Epidermal melanocyte (primary cell): ENCODE measurements around the gene SH2D2A.

Experiments used
- DNase-seq: peaks from one replicate; pipeline ENCODE4 v3.0.0; 2011; ENCODE audit warnings: low spot score; ENCODE audit not compliant: insufficient read length

The SH2D2A gene

GRCh38 chr1:156803086-156803851 is 13.4 kb downstream of the SH2D2A start:
- no peak for DNase-seq

GRCh38 chr1:156802421-156802935 is 14.2 kb downstream of the SH2D2A start:
- no peak for DNase-seq

- DNase-seq, result no peak
These were observed 15.1 kb downstream of the SH2D2A start for GRCh38 chr1:156801409-156802121.

GRCh38 chr1:156797212-156797871 is 19.3 kb downstream of the SH2D2A start:
- DNase-seq, result peak; percentile 50

- DNase-seq, result no peak
These were observed 20.1 kb downstream of the SH2D2A start for GRCh38 chr1:156796340-156797097.

GRCh38 chr1:156795787-156796186 is 20.9 kb downstream of the SH2D2A start:
- DNase-seq, result no peak

GRCh38 chr1:156795374-156795733 is 21.3 kb downstream of the SH2D2A start:
- no peak for DNase-seq

GRCh38 chr1:156794506-156795373 is 21.9 kb downstream of the SH2D2A start:
- DNase-seq, result no peak

- no peak for DNase-seq
These were observed 26.9 kb downstream of the SH2D2A start for GRCh38 chr1:156789621-156790318.

GRCh38 chr1:156788136-156788535 is 28.5 kb downstream of the SH2D2A start:
- DNase-seq, result no peak

- no peak for DNase-seq
These were observed 30.0 kb downstream of the SH2D2A start for GRCh38 chr1:156786640-156787039.

- DNase-seq, result no peak
These were observed 31.2 kb downstream of the SH2D2A start for GRCh38 chr1:156785458-156785857.

- DNase-seq, result no peak
These were observed 35.0 kb downstream of the SH2D2A start for GRCh38 chr1:156781585-156782186.

- no peak for DNase-seq
These were observed 39.1 kb downstream of the SH2D2A start for GRCh38 chr1:156777573-156777972.

- no peak for DNase-seq
These were observed 39.7 kb downstream of the SH2D2A start for GRCh38 chr1:156776942-156777341.

GRCh38 chr1:156775799-156776198 is 40.8 kb downstream of the SH2D2A start:
- no peak for DNase-seq

GRCh38 chr1:156773607-156774006 is 43.0 kb downstream of the SH2D2A start:
- no peak for DNase-seq

GRCh38 chr1:156772728-156773497 is 43.7 kb downstream of the SH2D2A start:
- no peak for DNase-seq

- DNase-seq, result no peak
These were observed 44.4 kb downstream of the SH2D2A start for GRCh38 chr1:156772222-156772621.
